HepG2 (cell line): ENCODE data around the gene TNFSF8. TPM values are rescaled to one million over a fixed set of nuclear protein-coding genes. Genes with fewer than 3 reads are reported as not detected.

Source experiments
- ATAC-seq: fragments of 200-7000 bp; cut with Tn5 transposase; 3 replicates; pipeline ENCODE4 v1.9.1; 2020; ENCODE audit warnings: mild to moderate bottlenecking, moderate library complexity
- BruUV-seq: library from RNA; stranded (reverse); fragments of 400-500 nt; replicated peaks from 2 replicates; lab custom pipeline; 2021; lab: Mats Ljungman, UMichigan
- CTCF ChIA-PET: fragments of 300-600 bp; formaldehyde crosslinking; extraction: SDS; loops from one replicate; lab custom pipeline; 2021; ENCODE audit warnings: low total read pairs, inconsistent platforms, low intra/inter-chr PET ratio; lab: Yijun Ruan, JAX
- POLR2A ChIA-PET: fragments of 350-600 bp; sonication (Branson Sonifier 250); formaldehyde crosslinking; loops from one replicate; lab custom pipeline; 2020; ENCODE audit warnings: antibody characterized with exemption, inconsistent platforms; lab: Yijun Ruan, JAX
- DNase-seq: peaks from one replicate; pipeline ENCODE4 v3.0.0-alpha.2; 2015; ENCODE audit warnings: low spot score
- FAIRE-seq: peaks from 3 replicates; lab custom pipeline; 2011; peaks lifted over from hg19 to GRCh38; lab: Jason Lieb, UNC
- H2AFZ ChIP-seq: one replicate; pipeline ENCODE4 v1.6.1; 2011; ENCODE audit warnings: low read length, inconsistent platforms
- H3K27ac ChIP-seq: fragments of 300-600 bp; 3 replicates; pipeline ENCODE4 v1.8.0; 2011; ENCODE audit warnings: mixed run types, mild to moderate bottlenecking, mixed read lengths, low read length, inconsistent platforms; ENCODE audit not compliant: insufficient read depth; ENCODE audit errors: extremely low read length
- H3K27me3 ChIP-seq, 2 experiments: fragments of 200-600 bp in 1 of 2; 2 replicates in 1 of 2; 3 replicates in 1 of 2; pipeline versions ENCODE4 v1.6.0 to v1.8.0; 2011; ENCODE audit warnings: low read length in 2 of 2, mild to moderate bottlenecking in 2 of 2, moderate library complexity in 2 of 2, inconsistent platforms in 1 of 2; ENCODE audit not compliant: insufficient read depth in 2 of 2, control insufficient read depth in 1 of 2
- H3K36me3 ChIP-seq, 2 experiments: fragments of 200-600 bp in 1 of 2; replicated peaks in 1 of 2; 2 replicates in 1 of 2; 3 replicates in 1 of 2; pipeline versions ENCODE4 v1.5.1 to v1.8.0; 2011; ENCODE audit warnings: low read length in 2 of 2, inconsistent platforms in 1 of 2; ENCODE audit not compliant: insufficient read depth in 2 of 2, control insufficient read depth in 1 of 2
- H3K4me1 ChIP-seq: 2 replicates; pipeline ENCODE4 v1.5.1; 2012; ENCODE audit warnings: low read length, inconsistent platforms; ENCODE audit not compliant: insufficient read depth
- H3K4me2 ChIP-seq: 2 replicates; pipeline ENCODE4 v1.6.0; 2011; ENCODE audit warnings: low read depth, low read length, inconsistent platforms
- H3K4me3 ChIP-seq, 3 experiments: fragments of 200-600 bp in 1 of 3; sonication (generic), shearing (Covaris generic) in 1 of 3; replicated peaks in 1 of 3; 2 replicates each; pipeline ENCODE4 v1.5.1; 2011 to 2016; ENCODE audit warnings: low read length in 3 of 3, inconsistent platforms in 2 of 3, low read depth in 2 of 3, mild to moderate bottlenecking in 2 of 3, control low read depth in 1 of 3, mixed read lengths in 1 of 3; ENCODE audit not compliant: insufficient read depth in 1 of 3
- H3K79me2 ChIP-seq: one replicate; pipeline ENCODE4 v1.6.1; 2011; ENCODE audit warnings: low read length, inconsistent platforms; ENCODE audit not compliant: insufficient read depth
- H3K9ac ChIP-seq: 2 replicates; pipeline ENCODE4 v1.6.0; 2011; ENCODE audit warnings: mild to moderate bottlenecking, low read depth, low read length, inconsistent platforms; ENCODE audit not compliant: insufficient read depth
- H3K9me3 ChIP-seq: 2 replicates; pipeline ENCODE4 v1.5.1; 2012; ENCODE audit warnings: mild to moderate bottlenecking, low read length
- H4K20me1 ChIP-seq: 2 replicates; pipeline ENCODE4 v1.6.0; 2011; ENCODE audit warnings: inconsistent platforms, mild to moderate bottlenecking, low read length, moderate library complexity; ENCODE audit not compliant: insufficient read depth
- IRF2 ChIP-seq: IDR thresholded peaks from 2 replicates; pipeline ENCODE4 v1.6.1; 2018; ENCODE audit warnings: missing genetic modification reagents, missing compliant biosample characterization
- JUND ChIP-seq: sonication (generic); formaldehyde crosslinking; IDR thresholded peaks from 2 replicates; pipeline ENCODE4 v1.8.0; 2022; ENCODE audit warnings: mild to moderate bottlenecking, missing genetic modification reagents
- NR2F2 ChIP-seq: IDR thresholded peaks from 2 replicates; pipeline ENCODE4 v1.6.1; 2012; ENCODE audit warnings: low read depth, inconsistent platforms, borderline replicate concordance
- SALL1 ChIP-seq: sonication (generic); formaldehyde crosslinking; IDR thresholded peaks from 2 replicates; pipeline ENCODE4 v1.8.0; 2022; ENCODE audit warnings: mild to moderate bottlenecking, missing genetic modification reagents
- SSRP1 ChIP-seq: IDR thresholded peaks from 2 replicates; pipeline ENCODE4 v1.6.1; 2016; ENCODE audit warnings: control low read depth
- SUZ12 ChIP-seq: fragments of 150-350 bp; IDR thresholded peaks from 2 replicates; pipeline ENCODE4 v1.6.1; 2014; ENCODE audit warnings: low read depth, low read length
- SYNCRIP ChIP-seq: fragments of 200-400 bp; formaldehyde crosslinking; IDR thresholded peaks from 2 replicates; pipeline ENCODE4 v1.6.1; 2018; ENCODE audit warnings: mild to moderate bottlenecking, low read depth, low read length; ENCODE audit not compliant: insufficient read depth
- TEAD3 ChIP-seq: optimal IDR thresholded peaks from 2 replicates; pipeline ENCODE3; 2016; ENCODE audit warnings: borderline replicate concordance
- ZBTB14 ChIP-seq: sonication (generic); formaldehyde crosslinking; IDR thresholded peaks from 2 replicates; pipeline ENCODE4 v1.4.0; 2020; ENCODE audit warnings: missing genetic modification reagents
- ZBTB46 ChIP-seq: sonication (generic); formaldehyde crosslinking; IDR thresholded peaks from 2 replicates; pipeline ENCODE4 v1.4.0; 2020; ENCODE audit warnings: mild to moderate bottlenecking, missing genetic modification reagents, borderline replicate concordance
- ZNF121 ChIP-seq: sonication (generic); formaldehyde crosslinking; IDR thresholded peaks from 2 replicates; pipeline ENCODE4 v1.5.0; 2020; ENCODE audit warnings: mild to moderate bottlenecking, missing genetic modification reagents
- ZNF263 ChIP-seq: sonication (generic); formaldehyde crosslinking; IDR thresholded peaks from 2 replicates; pipeline ENCODE4 v1.4.0; 2020; ENCODE audit warnings: missing genetic modification reagents
- ZNF549 ChIP-seq: sonication (generic); formaldehyde crosslinking; IDR thresholded peaks from 2 replicates; pipeline ENCODE4 v1.5.0; 2020; ENCODE audit warnings: missing genetic modification reagents
- ZNF629 ChIP-seq: sonication (generic); formaldehyde crosslinking; conservative IDR thresholded peaks from 2 replicates; pipeline ENCODE4 v1.5.0; 2020; ENCODE audit warnings: missing genetic modification reagents
- ZNF646 ChIP-seq: sonication (generic); formaldehyde crosslinking; IDR thresholded peaks from 2 replicates; pipeline ENCODE4 v1.9.0; 2021; ENCODE audit warnings: mild to moderate bottlenecking, missing genetic modification reagents
- ZNF703 ChIP-seq: sonication (generic); formaldehyde crosslinking; IDR thresholded peaks from 2 replicates; pipeline ENCODE4 v1.5.1; 2020; ENCODE audit warnings: missing genetic modification reagents, mild to moderate bottlenecking, moderate library complexity, borderline replicate concordance
- WGBS: methylation state at CpG from one replicate; pipeline ENCODE4 v1.1.6; 2017; ENCODE audit warnings: low lambda C conversion rate; 5-methylcytosine and 5-hydroxymethylcytosine counted together
- in situ Hi-C: cut with HindIII; loops from 2 replicates; pipeline ENCODE4 v1.10.0; 2017; ENCODE audit warnings: low pct_unique_long_range_greater_than_20kb; ENCODE audit not compliant: extremely low pct_ligation_motif_present
- intact Hi-C: fragments of 100-400 bp; cut with micrococcal nuclease; formaldehyde crosslinking; loops from one replicate; pipeline ENCODE4 v1.10.0; 2022; ENCODE audit not compliant: unreplicated experiment
- polyA plus RNA-seq, 8 experiments: library from polyadenylated mRNA; depleted of rRNA in 3 of 8; stranded (reverse) in 7 of 8; unstranded in 1 of 8; fragments of >200 nt; fragmentation: Illumina TruSeq in 4 of 8; extraction: Trizol in 4 of 8; gene quantifications; 2 replicates each; pipeline versions ENCODE4 v1.2.1 to v1.2.3, GENCODE V29; 2011 to 2016; ENCODE audit warnings: low read depth in 4 of 8, missing spikeins in 1 of 8, mixed read lengths in 1 of 8; ENCODE audit not compliant: insufficient read depth in 1 of 8
- total RNA-seq, 5 experiments: library from RNA; depleted of rRNA; stranded (reverse); fragments of >200 nt; fragmentation: Illumina TruSeq; extraction: Trizol; gene quantifications; 2 replicates each; pipeline ENCODE4 v1.2.3, GENCODE V29; 2016; ENCODE audit warnings: low read depth in 1 of 5

The TNFSF8 gene
- total and polyA plus RNA-seq, 2 of the 13 experiments (the other 11 are each of a cell fraction or from before 2014, with no cell fraction given): not detected

- Histone ChIP-seq H3K27me3 (no peaks in the 10 kb centered on the region; a peak in 1 of 5 replicates), H3K9me3 (no peaks in the 10 kb centered on the region), H3K36me3 (no peaks in the 10 kb centered on the region), H3K4me2 (no peak overlapping the region), H3K79me2 (no peaks in the 10 kb centered on the region)
- FAIRE-seq: no peak
- POLR2A ChIA-PET: no interaction called here
- 86% methylated on average over 1 of the region's 1 CpG for WGBS
- intact Hi-C loops: loop anchor here (5.0 kb wide), 1 partner anchor 502 kb away; no protein-coding TSS in a partner anchor
- TF ChIP-seq ZNF549: no peak
- TF ChIP-seq NR2F2: no peak
- TF ChIP-seq SALL1 (CRISPR knock-in tag): no peak
- no peak for TF ChIP-seq ZNF629 (CRISPR knock-in tag)
- no peak for TF ChIP-seq ZBTB46 (CRISPR knock-in tag)
- TF ChIP-seq ZNF263 (CRISPR knock-in tag): no peak
- no peak for TF ChIP-seq ZBTB14
- TF ChIP-seq IRF2 (CRISPR knock-in tag): no peak
- no peak for TF ChIP-seq JUND (CRISPR knock-in tag)
- no peak for TF ChIP-seq ZNF646 (CRISPR knock-in tag)
- no peak for TF ChIP-seq ZNF703 (CRISPR knock-in tag)
- no peak for TF ChIP-seq SUZ12
- no peak for TF ChIP-seq TEAD3 (CRISPR knock-in tag)
- TF ChIP-seq ZNF121 (CRISPR knock-in tag): no peak
- TF ChIP-seq SYNCRIP: no peak
- no peak for TF ChIP-seq SSRP1
- TF ChIP-seq, all 625 proteins: peak for 0
- Histone ChIP-seq H3K27ac (no peak overlapping the region), H4K20me1 (no peaks in the 10 kb centered on the region), H2AFZ (no peak overlapping the region), H3K4me1 (peaks cover 24% of the 10 kb centered on the region), H3K4me3 (no peak overlapping the region), H3K9ac (no peak overlapping the region)
- in situ Hi-C loops: loop anchor here (5.0 to 25.0 kb wide), 5 partner anchors 108 to 603 kb away; partner anchors contain the start of gene TEX48
- CTCF ChIA-PET: interaction anchor here (2.3 to 3.4 kb wide), 3 partner anchors 170 to 228 kb away, joined by 22 to 35 read pairs (median 22); partner anchors contain the start of gene TEX48
- ATAC-seq: no peak
- no TSS peak for BruUV-seq
- no peak for DNase-seq
These were observed 20.7 kb downstream of the TNFSF8 start for GRCh38 chr9:114909661-114910060.
